Stimulated activated CD8-positive, alpha-beta memory T cell treated with anti-CD3 and anti-CD28 coated beads, Interleukin-15, amount 100 ng/mL, for 24 hours (primary cell): ENCODE data around the gene MPZL3.
"Not testable (repeated sequence)": the region's sequence is repeated elsewhere in the genome, so short reads cannot be mapped to it uniquely, and the experiment has no call there.

ENCODE experiments used
- DNase-seq: peaks from one replicate; pipeline ENCODE4 v3.0.0-alpha.2; 2020; ENCODE audit warnings: low read depth

MPZL3 gene

GRCh38 chr11:118183691-118184090, 68.5 kb downstream of the MPZL3 start:
- not testable (repeated sequence) for DNase-seq

DNA sequence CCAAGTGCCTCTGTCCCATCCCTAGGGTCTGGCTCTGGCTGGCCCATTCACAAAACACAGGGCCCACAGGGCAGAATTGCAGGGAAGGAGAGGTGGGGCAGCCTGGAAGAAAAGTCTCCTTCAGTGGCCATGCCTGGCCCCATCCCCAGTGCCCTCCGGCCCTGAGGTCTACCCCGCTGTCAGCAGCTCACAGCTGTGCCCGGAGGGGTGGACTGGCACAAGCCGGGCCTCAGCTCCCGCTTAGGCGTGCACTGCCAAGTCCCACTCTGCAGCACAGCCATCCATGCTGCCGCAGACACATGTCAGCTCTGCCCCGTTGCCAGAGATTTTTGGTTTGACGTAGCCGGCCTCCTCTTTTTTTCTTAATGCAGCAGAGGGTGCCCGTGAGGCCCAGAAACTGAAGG, 71.9 kb downstream of the MPZL3 start:
- DNase-seq = no peak

- no peak for DNase-seq
Measured at GRCh38 chr11:118176778-118177134, 75.4 kb downstream of the MPZL3 start.
